ENCODE results near the gene MYBL2. TPM values are rescaled to one million over a fixed set of nuclear protein-coding genes. Genes with fewer than 3 reads are reported as not detected.

The MYBL2 gene
- polyA plus RNA-seq, 1 donor (not counting 4 experiments of a cell fraction or from before 2014, with no cell fraction given): 4.0 TPM

- no peak for DNase-seq (ENCODE audit: low read depth, low spot score)
- H3K36me3 ChIP-seq (ENCODE audit: control insufficient read depth in 2 of 2, extremely low read depth in 1 of 2, insufficient read depth in 2 of 2, low read length in 2 of 2): no peaks in the 10 kb centered on the region
- no peaks in the 10 kb centered on the region for H3K9me1 ChIP-seq (ENCODE audit: control insufficient read depth, extremely low read depth, insufficient read depth, low read length)
- H3K9ac ChIP-seq (ENCODE audit: control insufficient read depth, extremely low read depth, insufficient read depth, low read length): no peak overlapping the region
- H3K4me3 ChIP-seq (ENCODE audit: control insufficient read depth in 2 of 3, extremely low read depth in 1 of 3, insufficient read depth in 2 of 3, low read depth in 1 of 3, low read length in 3 of 3): no peak overlapping the region
- FAIRE-seq: no peak
- TF ChIP-seq, protein P1, sequence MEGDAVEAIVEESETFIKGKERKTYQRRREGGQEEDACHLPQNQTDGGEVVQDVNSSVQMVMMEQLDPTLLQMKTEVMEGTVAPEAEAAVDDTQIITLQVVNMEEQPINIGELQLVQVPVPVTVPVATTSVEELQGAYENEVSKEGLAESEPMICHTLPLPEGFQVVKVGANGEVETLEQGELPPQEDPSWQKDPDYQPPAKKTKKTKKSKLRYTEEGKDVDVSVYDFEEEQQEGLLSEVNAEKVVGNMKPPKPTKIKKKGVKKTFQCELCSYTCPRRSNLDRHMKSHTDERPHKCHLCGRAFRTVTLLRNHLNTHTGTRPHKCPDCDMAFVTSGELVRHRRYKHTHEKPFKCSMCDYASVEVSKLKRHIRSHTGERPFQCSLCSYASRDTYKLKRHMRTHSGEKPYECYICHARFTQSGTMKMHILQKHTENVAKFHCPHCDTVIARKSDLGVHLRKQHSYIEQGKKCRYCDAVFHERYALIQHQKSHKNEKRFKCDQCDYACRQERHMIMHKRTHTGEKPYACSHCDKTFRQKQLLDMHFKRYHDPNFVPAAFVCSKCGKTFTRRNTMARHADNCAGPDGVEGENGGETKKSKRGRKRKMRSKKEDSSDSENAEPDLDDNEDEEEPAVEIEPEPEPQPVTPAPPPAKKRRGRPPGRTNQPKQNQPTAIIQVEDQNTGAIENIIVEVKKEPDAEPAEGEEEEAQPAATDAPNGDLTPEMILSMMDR (optimal IDR thresholded peaks at IDR 0.05 in 1 of 3, IDR thresholded peaks at IDR 0.05 in 1 of 3, conservative IDR thresholded peaks at IDR 0.05 in 1 of 3; ENCODE audit: extremely low read depth in 1 of 3, insufficient read depth in 2 of 3, low read length in 3 of 3): no peak
- no peak for TF ChIP-seq EZH2 (IDR thresholded peaks at IDR 0.05; ENCODE audit: low read length)
- H3K4me1 ChIP-seq (ENCODE audit: control insufficient read depth, extremely low read depth, insufficient read depth, low read length): peaks cover 15% of the 10 kb centered on the region
- H3K27ac ChIP-seq (ENCODE audit: control insufficient read depth, insufficient read depth, low read length): no peak overlapping the region
- dilution Hi-C loops (cut with MboI; ENCODE audit: extremely low pct_ligation_motif_present, low sequenced_read_pairs): no loop called here
- no peak overlapping the region for H3K4me2 ChIP-seq (ENCODE audit: control insufficient read depth, extremely low read depth, insufficient read depth, low read depth, low read length)
- H3K9me3 ChIP-seq (ENCODE audit: control insufficient read depth, low read depth, low read length): no peaks in the 10 kb centered on the region
- H4K20me1 ChIP-seq (ENCODE audit: control insufficient read depth, extremely low read depth, insufficient read depth, low read length): no peaks in the 10 kb centered on the region
- no peak overlapping the region for H2AFZ ChIP-seq (ENCODE audit: control insufficient read depth, low read length)
- no peaks in the 10 kb centered on the region for H3K79me2 ChIP-seq (ENCODE audit: control insufficient read depth, insufficient read depth, low read length)
- no peaks in the 10 kb centered on the region for H3K27me3 ChIP-seq (ENCODE audit: control insufficient read depth, extremely low read depth, insufficient read depth, low read length)
Measured at GRCh38 chr20:43658723-43659419, 8.0 kb upstream of the MYBL2 start.

- FAIRE-seq: peak; percentile 73
- H3K9me3 ChIP-seq (ENCODE audit: control insufficient read depth, low read depth, low read length): no peaks in the 10 kb centered on the region
- H3K4me1 ChIP-seq (ENCODE audit: control insufficient read depth, extremely low read depth, insufficient read depth, low read length): peaks cover 23% of the 10 kb centered on the region
- no peak overlapping the region for H2AFZ ChIP-seq (ENCODE audit: control insufficient read depth, low read length)
- H3K4me2 ChIP-seq (ENCODE audit: control insufficient read depth, extremely low read depth, insufficient read depth, low read depth, low read length): no peak overlapping the region
- TF ChIP-seq EZH2 (IDR thresholded peaks at IDR 0.05; ENCODE audit: low read length): no peak
- TF ChIP-seq, protein P1 (optimal IDR thresholded peaks at IDR 0.05 in 1 of 3, IDR thresholded peaks at IDR 0.05 in 1 of 3, conservative IDR thresholded peaks at IDR 0.05 in 1 of 3; ENCODE audit: extremely low read depth in 1 of 3, insufficient read depth in 2 of 3, low read length in 3 of 3): no peak
- DNase-seq (ENCODE audit: low read depth, low spot score): peak; percentile 85
- H3K9me1 ChIP-seq (ENCODE audit: control insufficient read depth, extremely low read depth, insufficient read depth, low read length): no peaks in the 10 kb centered on the region
- no peaks in the 10 kb centered on the region for H3K36me3 ChIP-seq (ENCODE audit: control insufficient read depth in 2 of 2, extremely low read depth in 1 of 2, insufficient read depth in 2 of 2, low read length in 2 of 2)
- H4K20me1 ChIP-seq (ENCODE audit: control insufficient read depth, extremely low read depth, insufficient read depth, low read length): no peaks in the 10 kb centered on the region
- no peak overlapping the region for H3K27ac ChIP-seq (ENCODE audit: control insufficient read depth, insufficient read depth, low read length)
- no peaks in the 10 kb centered on the region for H3K27me3 ChIP-seq (ENCODE audit: control insufficient read depth, extremely low read depth, insufficient read depth, low read length)
- peaks cover 6% of the 10 kb centered on the region for H3K79me2 ChIP-seq (ENCODE audit: control insufficient read depth, insufficient read depth, low read length)
- dilution Hi-C loops (cut with MboI; ENCODE audit: extremely low pct_ligation_motif_present, low sequenced_read_pairs): no loop called here
- H3K9ac ChIP-seq (ENCODE audit: control insufficient read depth, extremely low read depth, insufficient read depth, low read length): no peak overlapping the region
- H3K4me3 ChIP-seq (ENCODE audit: control insufficient read depth in 2 of 3, extremely low read depth in 1 of 3, insufficient read depth in 2 of 3, low read depth in 1 of 3, low read length in 3 of 3): no peak overlapping the region
Measured at GRCh38 chr20:43662943-43663655, 3.8 kb upstream of the MYBL2 start.
